ENCODE data around the gene APOC1. TPM values are rescaled to one million over a fixed set of nuclear protein-coding genes. Genes with fewer than 3 reads are reported as not detected.
A peak's percentile ranks its signal among the peaks of the same experiment; 100 is the strongest.
"Not testable (repeated sequence)": the region's sequence is repeated elsewhere in the genome, so short reads cannot be mapped to it uniquely, and the experiment has no call there.

Gene APOC1
- total and polyA plus RNA-seq, 8 donors, result 1.1 to 213 (median 6.3) TPM

DNA sequence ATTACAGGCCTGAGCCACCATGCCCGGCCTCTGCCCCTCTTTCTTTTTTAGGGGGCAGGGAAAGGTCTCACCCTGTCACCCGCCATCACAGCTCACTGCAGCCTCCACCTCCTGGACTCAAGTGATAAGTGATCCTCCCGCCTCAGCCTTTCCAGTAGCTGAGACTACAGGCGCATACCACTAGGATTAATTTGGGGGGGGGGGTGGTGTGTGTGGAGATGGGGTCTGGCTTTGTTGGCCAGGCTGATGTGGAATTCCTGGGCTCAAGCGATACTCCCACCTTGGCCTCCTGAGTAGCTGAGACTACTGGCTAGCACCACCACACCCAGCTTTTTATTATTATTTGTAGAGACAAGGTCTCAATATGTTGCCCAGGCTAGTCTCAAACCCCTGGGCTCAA, 4.6 kb upstream of the APOC1 start:
- no peak overlapping the region for H3K4me3 ChIP-seq
- DNase-seq (no peak), FAIRE-seq (no peak), ATAC-seq (no peak)
- intact Hi-C loops (cut with DNase I), result loop anchor here in 1 of 3 donors (5.0 to 10.0 kb wide), 2 partner anchors 38 to 145 kb away; partner anchors contain the start of gene APOC2
- TF ChIP-seq CTCF (IDR thresholded peaks at IDR 0.05), result no peak
- 85 to 87% methylated on average over 5 of the region's 5 CpGs for whole genome bisulfite sequencing, 2 donors
- no peaks in the 10 kb centered on the region for H3K27me3 ChIP-seq
- no peak overlapping the region for H3K27ac ChIP-seq
- no peaks in the 10 kb centered on the region for H3K9me3 ChIP-seq
- H3K4me1 ChIP-seq, result peaks cover 0 to under 1% (median 0%) of the 10 kb centered on the region in 3 donors
- no peaks in the 10 kb centered on the region for H3K36me3 ChIP-seq

- ATAC-seq; H3K4me1 ChIP-seq; H3K4me3 ChIP-seq; FAIRE-seq; DNase-seq; intact Hi-C loops (cut with DNase I); H3K36me3 ChIP-seq; H3K9me3 ChIP-seq; H3K27ac ChIP-seq; H3K27me3 ChIP-seq: not testable (repeated sequence)
- WGBS, 2 donors, result 59 to 78% methylated on average over 6 of the region's 6 CpGs
Measured at GRCh38 chr19:44911896-44912295, 2.5 kb upstream of the APOC1 start.

DNA sequence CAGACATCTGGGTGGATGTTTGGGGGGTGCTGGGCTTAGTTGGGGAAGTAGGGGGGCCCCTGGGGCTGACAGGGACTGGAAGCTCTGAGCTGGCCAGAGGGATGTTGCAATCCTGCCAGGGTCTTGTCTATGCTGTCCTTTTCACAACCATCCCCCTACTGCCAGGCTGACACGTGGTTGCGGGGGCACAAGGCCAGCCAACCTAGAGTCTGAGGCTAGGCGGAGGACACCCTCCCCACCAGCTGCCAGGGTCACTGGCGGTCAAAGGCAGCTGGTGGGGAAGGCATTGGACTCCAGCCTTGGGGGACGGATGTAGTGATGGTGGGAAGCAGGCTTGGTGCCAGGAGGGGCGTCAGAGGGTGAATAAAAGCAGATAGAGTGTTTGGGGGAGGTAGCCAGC, 1.6 kb upstream of the APOC1 start:
- Histone ChIP-seq H3K27ac (no peak overlapping the region), H3K9me3 (no peaks in the 10 kb centered on the region), H3K4me3 (no peak overlapping the region), H3K36me3 (no peaks in the 10 kb centered on the region), H3K27me3 (no peaks in the 10 kb centered on the region), H3K4me1 (no peaks in the 10 kb centered on the region)
- TF ChIP-seq CTCF (IDR thresholded peaks at IDR 0.05), result no peak
- FAIRE-seq (no peak), ATAC-seq (peak in 2 of 4 donors; percentile 17 to 21), DNase-seq (peak in 1 of 6 donors; percentile 56)
- intact Hi-C loops (cut with DNase I), result no loop called here
- 44 to 54% methylated on average over 6 of the region's 6 CpGs for WGBS, 2 donors

DNA sequence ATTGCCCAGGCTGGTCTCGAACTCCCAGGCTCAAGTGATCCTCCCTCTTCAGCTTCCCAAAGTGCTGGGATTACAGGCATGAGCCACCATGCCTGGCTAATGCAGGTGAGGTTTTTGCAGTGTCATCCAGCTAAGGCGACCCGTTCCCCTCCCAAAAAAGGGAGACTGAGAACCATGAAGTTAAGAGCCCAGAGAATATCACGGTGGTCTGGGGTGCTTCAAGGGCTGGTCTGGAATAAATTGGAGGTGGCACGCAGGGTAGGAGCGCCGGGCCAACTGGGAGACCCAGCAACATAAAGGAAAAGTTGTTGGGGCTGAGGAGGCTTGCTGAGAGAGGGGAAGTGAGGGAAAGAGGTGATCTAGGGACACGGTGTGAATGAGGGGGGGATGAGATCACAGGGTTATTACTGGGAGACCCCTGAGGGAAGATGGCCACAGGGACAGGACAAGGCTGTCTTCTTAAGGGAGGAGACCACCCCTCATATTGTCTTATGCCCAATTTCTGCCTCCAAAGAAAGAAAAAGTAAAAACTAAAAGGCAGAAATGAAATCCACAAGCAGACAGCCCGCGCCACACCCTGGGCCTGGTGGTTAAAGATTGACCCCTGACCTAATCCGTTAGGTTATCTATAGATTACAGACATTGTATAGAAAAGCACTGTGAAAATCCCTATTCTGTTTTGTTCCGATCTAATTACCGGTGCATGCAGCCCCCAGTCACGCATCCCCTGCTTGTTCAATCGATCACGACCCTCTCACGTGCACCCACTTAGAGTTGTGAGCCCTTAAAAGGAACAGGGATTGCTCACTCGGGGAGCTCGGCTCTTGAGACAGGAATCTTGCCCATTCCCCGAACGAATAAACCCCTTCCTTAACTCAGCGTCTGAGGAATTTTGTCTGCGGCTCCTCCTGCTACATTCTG, 636 bp upstream of the APOC1 start:
- H3K4me3 ChIP-seq; H3K36me3 ChIP-seq; DNase-seq; FAIRE-seq; intact Hi-C loops (cut with DNase I); H3K9me3 ChIP-seq; H3K27me3 ChIP-seq; H3K4me1 ChIP-seq; ATAC-seq: not testable (repeated sequence)
- peak overlapping the region in 1 of 4 donors; percentile 15 for H3K27ac ChIP-seq
- 59 to 67% methylated on average over 23 of the region's 23 CpGs for WGBS, 2 donors

DNA sequence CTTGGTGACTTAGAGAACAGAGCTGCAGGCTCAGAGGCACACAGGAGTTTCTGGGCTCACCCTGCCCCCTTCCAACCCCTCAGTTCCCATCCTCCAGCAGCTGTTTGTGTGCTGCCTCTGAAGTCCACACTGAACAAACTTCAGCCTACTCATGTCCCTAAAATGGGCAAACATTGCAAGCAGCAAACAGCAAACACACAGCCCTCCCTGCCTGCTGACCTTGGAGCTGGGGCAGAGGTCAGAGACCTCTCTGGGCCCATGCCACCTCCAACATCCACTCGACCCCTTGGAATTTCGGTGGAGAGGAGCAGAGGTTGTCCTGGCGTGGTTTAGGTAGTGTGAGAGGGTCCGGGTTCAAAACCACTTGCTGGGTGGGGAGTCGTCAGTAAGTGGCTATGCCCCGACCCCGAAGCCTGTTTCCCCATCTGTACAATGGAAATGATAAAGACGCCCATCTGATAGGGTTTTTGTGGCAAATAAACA, 9.9 kb downstream of the APOC1 start:
- ATAC-seq (no peak), FAIRE-seq (no peak), DNase-seq (peak in 1 of 6 donors; percentile 13)
- no peaks in the 10 kb centered on the region for H3K27me3 ChIP-seq
- no peak for TF ChIP-seq CTCF (IDR thresholded peaks at IDR 0.05)
- H3K9me3 ChIP-seq, result no peaks in the 10 kb centered on the region
- H3K4me3 ChIP-seq, result no peak overlapping the region
- intact Hi-C loops (cut with DNase I), result no loop called here
- H3K4me1 ChIP-seq, result no peaks in the 10 kb centered on the region
- WGBS, 2 donors, result 67 to 73% methylated on average over 8 of the region's 8 CpGs
- no peak overlapping the region for H3K27ac ChIP-seq
- no peaks in the 10 kb centered on the region for H3K36me3 ChIP-seq

All from pancreas (tissue), 10 donors.